SK-N-DZ (cell line): ENCODE measurements around the gene APPBP2.
"Not testable (repeated sequence)": the region's sequence is repeated elsewhere in the genome, so short reads cannot be mapped to it uniquely, and the experiment has no call there.

Experiments used
- DNase-seq: peaks from one replicate; pipeline ENCODE4 v3.0.0-alpha.2; 2015; ENCODE audit warnings: low spot score

APPBP2 gene

DNA sequence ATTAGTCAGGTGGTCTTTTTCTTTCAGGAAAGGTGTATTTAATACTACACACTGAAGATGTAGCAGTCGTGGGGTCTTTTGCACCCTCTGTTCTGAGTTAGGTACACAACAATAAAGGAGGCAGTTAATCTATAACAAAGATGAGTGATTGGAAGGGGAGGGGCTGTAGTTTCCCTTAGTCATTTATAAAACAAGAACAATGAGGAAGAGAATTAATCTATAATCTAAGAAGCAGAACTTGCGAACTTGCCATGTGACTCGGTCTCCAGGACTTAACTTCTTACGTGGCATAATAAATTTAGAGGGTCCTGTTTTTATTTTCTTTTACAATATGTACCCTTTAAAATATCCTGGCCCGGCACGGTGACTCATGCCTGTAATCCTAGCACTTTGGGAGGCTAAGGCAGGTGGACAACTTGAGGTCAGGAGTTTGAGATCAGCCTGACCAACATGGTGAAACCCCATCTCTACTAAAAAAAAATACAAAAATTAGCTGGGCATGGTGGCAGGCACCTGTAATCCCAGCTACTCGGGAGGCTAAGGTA is 8.6 kb upstream of the APPBP2 start:
- DNase-seq, result no peak

DNA sequence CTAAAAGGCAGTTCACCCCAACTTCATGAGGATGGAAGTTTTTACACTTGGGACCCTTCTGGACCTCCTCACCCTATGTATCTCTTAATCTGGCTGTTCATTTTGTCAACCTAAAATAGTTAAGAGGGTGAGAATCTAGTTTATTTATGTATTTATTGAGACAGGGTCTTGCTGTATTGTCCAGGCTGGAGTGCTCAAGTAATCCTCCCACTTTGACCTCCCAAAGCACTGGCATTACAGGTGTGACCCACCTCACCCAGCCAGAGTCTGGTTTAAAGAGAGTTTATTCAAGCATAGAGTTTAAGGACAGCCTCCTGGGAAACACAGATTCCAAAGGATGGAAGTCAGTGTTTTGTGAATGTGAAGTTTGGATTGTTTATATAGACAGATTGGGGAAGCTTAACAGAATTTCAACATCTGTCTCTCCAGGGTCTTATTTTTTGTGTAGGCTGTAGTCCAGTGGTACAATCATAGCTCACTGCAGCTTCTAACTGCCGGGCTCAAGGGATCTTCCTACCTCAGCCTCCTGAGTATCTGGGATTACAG is 8.0 kb upstream of the APPBP2 start:
- no peak for DNase-seq

DNA sequence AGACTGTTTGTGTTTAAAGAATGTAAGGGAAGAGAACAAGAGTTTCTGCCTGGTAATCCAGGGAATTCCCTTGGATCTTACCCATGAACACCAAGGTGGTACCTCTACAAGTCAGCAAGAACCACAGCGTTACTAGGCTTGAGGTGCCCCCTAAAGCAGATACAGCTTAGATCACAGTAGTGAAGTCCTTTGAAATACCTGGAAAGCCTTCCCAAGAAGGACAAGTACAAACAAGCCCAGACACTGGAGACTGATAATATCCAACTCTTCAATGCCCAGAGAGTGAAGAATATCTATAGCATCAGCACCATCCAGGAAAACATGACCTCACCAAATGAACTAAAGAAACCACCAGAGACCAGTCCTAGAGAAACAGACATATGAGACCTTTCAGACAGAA is 3.8 kb upstream of the APPBP2 start:
- no peak for DNase-seq

DNA sequence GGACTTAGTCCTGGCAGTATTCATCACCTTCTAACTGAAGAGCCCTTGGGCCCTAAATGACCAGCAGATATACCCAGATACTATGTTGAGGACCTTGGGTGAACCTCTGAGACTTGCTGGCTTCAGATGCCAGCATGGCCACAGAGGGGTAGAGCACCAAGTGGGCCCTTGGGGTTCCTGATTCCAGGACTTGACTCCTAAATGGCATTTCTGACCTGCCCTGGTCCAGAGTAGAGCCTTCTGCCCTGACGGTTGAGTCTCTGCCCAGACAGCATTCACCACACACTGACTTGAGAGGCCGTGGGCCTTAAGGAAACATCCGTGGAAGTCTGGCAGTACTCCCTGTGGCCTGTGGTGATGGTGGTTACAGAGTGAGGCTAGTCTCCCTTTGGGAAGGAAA is 2.8 kb upstream of the APPBP2 start:
- DNase-seq, result no peak

DNA sequence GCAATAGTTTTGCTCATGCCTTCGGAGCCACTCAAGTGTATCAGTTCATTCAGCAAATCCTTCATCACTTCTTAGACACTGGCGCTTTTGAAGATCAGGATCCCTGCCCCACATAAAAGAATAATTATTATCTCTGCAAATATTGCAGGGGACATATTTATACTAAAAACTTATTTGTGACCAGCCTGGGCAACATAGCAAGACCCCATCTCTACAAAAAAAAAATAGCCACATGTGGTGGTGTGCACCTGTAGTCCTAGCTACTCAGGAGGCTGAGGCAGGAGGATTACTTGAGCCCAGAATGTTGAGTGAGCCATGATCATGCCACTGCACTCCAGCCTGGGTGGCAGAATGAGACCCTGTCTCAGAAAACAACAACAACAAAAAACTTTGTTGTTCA is 1.7 kb upstream of the APPBP2 start:
- DNase-seq, result no peak

DNA sequence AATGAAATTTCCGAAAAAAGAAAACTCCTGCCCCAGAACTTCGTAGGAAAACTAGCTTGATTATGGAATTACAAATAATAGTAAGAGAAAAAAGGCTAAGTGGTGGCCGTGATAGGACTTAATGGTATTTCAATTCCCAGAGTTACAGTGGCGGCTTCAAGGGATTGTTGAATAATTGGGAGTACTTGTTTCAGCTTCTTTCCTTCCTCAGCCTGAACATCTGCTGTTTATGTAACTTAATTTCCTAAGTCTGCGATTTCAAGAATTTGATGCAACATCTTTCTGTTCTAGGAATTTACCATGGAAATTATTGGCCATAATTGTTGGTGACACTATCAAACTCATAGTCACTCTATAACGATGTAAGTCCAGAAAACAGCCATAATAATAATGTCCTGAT is 684 bp upstream of the APPBP2 start:
- no peak for DNase-seq

DNA sequence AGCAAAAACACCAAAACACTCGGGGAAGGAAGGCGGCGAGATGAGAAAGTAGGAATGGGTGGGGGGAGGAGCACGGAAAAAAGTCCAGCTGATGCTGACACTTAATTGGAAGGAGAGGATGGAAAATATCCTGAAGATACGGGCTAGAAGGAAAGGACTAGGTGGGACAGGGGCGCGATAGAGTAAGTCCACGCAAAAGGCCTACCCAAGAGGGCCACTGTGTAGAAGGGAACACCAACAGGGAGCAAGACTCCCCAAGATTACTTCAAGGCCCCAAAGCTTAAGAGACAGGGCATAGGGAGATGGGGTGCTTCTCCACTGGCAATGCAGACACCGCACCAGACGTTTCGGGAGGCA is 736 bp downstream of the APPBP2 start:
- DNase-seq, result peak; percentile 38

DNA sequence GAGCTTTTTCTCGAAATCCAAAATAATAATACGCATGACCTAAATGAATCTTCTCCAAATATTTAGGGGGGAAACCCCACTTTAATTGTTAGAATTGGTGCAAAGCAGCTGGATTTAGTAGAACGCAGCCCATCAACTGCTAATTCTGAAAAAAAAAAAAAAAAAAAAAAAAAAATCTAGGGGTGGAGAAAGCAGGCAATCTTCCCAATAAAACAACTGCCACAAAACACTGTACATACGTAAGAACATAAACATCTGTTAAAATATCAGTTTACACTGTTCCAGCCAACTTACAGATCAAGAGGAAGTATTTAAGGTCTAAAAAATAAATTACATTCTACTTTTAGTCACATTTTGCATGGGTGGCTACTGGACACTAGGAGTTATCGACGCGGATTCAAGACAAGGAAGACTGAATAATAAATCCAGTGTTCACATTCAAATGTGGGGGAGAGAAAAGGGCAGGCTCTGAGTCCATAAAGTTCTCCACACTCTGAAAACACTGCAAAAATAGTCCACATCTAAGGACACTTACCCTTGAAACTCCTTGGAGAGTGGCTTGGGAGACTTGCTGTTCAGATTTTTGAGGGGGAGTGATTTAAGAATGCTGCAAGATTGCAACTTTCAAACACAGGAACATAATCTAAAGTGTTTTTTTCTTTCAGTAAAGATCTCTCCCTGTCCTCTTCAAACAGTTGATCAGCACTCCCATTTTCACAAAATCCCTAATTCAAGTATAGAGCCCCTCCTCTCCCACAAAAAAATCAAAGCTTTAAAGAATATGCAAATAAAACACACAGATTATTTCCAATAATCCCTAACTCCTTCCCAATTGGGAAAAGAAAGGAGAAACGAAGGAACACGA is 1.3 kb downstream of the APPBP2 start:
- DNase-seq, result peak; percentile 17

DNA sequence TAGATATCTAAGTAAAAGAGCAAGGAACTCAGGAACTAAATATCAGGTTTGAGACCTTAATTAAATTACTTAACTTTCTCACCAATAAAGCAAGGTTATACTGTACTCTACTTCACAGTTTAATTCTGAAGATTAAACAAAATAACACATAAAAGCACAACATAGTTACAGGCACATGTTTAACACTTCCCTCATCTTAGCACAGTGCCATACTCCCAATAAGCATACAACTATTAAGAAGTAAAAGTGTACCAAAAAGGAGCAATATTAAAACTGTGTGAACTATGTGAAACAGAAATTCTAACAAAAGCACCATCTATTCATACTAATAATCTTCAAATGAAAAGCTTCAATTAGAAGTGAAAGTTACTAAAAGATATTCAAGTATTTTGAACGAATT is 2.2 kb downstream of the APPBP2 start:
- no peak for DNase-seq

DNA sequence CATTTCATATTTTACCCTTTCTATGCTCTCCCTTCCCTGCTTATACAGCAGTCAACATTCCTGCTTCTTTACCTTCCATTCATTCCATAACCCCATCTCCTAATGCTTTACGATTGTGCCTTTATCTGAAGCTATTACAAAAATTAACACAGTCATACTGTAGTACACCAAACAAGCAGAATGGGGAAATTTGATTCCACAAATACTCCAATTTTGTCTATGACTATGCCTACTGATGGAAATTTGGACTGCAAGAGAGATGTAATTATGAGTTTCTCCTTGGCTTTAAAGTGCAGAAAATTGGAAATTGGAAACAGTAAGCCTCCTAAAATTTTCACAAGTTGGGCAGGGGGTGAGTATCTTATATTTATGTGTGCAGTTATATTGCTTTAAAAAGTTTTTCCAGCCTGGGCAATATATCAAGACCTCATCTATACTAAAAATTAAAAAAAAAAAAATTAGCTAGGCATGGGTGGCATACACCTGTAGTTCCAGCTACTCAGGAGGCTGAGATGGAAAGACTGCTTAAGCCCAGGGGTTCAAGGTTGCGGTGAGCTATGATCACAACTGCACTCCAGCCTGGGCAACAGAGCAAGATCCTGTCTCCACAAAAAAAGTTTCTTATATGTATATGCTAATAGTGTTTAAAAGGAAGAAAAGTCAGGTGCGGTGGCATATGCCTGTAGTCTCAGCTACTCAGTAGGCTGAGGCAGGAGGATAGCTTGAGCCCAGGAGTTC is 3.0 kb downstream of the APPBP2 start:
- DNase-seq, result no peak

DNA sequence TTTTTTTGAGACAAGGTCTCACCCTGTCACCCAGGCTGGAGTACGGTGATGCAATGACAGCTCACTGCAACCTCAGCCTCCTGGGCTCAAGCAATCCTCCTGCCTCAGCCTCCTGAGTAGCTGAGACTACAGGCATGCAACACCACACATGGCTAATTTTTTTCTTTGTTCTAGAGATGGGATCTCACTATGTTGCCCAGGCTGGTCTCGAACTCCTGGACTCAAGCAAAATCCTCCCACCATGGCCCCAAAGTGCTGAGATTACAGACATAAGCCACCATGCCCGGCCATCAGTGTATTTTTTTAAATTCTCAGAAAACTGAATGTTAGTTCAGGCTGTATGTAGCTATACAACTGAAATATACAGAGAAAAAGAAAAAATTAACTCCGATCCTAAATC is 6.2 kb downstream of the APPBP2 start:
- DNase-seq, result no peak

DNA sequence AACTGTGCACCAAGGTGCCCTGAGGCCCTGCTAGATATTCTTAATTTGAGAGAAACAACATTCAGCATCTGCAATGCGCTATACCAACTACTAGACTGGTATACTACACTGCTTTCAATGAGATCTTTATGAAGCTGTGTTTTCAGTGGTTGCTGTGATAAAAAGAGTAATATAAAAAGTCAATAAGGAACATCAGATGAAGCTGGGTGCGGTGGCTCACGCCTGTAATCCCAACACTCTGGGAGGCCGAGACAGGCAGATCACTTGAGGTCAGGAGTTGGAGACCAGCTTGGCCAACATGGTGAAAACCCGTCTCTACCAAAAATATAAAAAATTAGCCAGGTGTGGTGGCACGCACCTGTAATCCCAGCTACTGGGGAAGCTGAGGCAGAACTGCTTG is 10.4 kb downstream of the APPBP2 start:
- DNase-seq, result not testable (repeated sequence)

DNA sequence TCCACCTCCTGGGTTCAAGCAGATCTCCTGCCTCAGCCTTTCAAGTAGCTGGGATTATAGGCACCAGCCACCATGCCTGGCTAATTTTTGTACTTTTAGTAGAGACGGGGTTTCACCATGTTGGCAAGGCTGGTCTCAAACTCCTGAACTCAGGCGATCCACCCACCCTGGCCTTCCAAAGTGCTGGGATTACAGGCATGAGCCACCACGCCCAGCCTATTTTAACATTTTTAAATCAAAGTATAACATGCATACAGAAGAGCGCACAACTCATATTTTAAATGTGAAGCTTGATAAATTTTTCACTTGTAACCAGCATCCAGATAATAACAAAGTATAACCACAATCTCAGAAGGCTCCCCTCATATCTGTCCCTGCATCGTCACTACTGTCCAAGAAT is 10.8 kb downstream of the APPBP2 start:
- not testable (repeated sequence) for DNase-seq

DNA sequence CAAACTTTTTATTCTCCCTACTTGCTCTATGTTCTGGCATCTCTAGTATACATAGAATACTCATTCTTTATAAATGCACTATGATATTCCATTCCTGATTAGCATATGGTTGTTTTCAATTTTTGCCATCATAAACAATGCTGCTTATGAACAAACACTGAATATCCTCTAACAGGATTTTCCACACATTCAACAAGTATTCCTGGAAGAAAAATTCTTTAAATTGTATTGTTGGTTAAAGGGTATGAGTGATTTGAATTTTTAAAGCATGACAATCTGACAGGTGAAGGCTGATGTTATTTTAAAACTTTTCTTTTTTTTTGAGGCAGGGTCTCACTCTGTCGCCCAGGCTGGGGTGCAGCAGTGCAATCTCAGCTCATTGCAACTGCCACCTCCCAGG is 11.5 kb downstream of the APPBP2 start:
- no peak for DNase-seq

DNA sequence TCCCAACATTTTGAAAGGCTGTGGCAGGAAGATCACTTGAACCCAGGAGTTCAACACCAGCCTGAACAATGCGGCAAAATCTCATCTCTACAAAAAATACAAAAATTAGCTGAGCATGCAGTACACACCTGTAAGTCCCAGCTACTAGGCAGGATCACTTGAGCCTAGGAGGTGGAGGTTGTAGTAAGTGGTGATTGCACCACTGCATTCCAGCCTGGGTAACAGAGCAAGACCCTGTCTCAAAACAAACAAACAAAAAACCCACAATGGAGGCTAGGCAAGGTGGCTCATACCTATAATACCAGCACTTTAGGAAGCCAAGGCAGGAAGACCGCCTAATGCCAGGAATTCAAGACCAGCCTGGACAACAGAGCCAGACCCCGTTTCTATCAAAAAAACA is 12.0 kb downstream of the APPBP2 start:
- no peak for DNase-seq

DNA sequence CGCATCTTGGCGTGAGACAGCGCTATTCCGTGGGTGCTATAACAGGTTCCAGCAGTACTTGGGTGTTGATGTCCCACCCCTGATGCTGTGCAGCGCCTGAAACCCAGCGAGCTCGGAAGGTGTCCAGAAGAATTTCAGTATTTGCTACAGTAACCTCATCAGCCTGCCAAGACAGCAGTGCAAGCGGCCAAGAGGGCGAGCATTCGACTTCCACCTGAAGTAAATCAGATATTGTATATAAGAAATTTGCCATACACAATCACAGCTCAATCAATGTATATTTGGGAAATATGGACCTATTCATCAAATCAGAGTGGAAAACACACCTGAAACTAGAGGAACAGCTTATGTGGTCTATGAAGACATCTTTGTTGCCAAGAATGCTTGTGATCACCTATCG is 13.0 kb downstream of the APPBP2 start:
- no peak for DNase-seq

DNA sequence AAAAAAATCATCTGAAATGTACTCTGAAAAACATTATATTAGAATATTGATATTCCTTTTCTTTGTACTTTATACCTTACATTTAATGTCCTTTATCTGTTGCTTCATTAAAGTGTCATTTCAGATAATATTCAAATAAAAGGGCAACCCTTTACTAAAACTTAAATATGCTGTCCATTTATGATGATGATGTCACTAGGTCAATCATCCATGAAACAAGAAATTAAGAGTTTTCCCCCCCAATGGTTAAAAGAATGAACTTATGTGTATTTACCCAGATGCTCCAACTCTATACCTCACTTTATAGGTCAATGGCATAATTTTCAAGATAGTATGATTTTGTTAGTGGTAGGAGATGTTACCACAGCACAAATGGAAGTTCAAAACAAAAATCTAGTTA is 15.3 kb downstream of the APPBP2 start:
- no peak for DNase-seq

DNA sequence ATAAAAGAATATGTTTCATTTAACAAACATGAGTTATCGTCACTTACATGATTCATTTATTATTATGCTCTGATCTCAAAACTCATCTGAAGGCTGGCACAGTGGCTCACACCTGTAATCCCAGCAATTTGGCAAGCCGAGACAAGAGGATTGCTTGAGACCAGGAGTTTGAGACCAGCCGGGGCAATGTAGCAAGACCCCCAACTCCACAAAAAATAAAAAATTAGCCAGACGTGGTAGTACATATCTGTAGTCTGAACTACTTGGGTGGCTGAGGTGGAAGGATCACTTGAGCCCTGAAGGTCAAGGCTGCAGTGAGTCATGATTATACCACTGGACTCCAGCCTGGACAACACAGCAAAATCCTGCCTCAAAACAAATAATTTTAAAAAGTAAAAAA is 16.0 kb downstream of the APPBP2 start:
- DNase-seq, result no peak

DNA sequence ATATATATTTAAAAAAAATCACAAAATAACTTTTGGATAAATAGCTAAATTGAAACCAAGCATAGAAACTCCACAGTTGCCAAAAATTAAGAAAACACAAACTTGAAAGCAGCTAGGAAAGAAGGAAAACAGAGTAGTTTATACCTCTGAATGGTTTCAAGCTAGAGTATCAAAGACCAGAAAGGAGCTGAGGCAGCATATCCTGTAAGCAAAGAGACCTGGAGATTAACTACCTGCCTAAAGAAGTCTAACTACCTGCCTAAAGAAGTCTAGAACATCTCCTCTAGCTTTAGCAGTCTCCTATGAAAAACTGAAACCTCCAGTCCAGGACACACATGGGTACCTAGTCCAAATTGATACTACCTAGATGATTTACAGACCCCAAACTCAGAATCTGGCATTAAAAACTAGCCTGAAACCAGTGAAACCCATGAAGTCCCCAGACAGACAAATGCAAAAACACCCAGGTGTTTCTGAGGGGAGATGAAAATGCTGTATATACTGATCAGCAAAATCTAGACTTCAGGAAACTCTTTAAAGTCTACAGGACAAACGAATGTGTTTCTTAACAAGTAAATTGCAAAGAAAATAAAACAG is 17.6 kb downstream of the APPBP2 start:
- DNase-seq, result no peak

DNA sequence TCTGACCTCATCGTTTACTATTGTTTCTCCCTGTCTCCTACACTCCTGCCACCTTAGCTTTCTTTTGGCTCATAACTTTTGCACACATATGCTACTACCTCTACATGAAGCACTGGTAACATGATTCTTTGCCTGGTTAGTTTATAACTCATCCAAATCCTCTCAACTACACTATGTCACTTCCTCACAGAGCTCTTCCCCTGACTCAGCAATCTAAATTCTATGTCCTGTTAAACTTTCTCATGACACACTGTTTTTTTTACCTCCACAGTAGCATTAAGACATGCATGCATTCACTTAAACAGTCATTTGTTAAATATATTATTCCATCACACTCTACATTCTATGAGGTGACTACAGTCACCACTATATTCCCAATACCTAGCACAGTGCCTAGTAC is 19.7 kb downstream of the APPBP2 start:
- no peak for DNase-seq

DNA sequence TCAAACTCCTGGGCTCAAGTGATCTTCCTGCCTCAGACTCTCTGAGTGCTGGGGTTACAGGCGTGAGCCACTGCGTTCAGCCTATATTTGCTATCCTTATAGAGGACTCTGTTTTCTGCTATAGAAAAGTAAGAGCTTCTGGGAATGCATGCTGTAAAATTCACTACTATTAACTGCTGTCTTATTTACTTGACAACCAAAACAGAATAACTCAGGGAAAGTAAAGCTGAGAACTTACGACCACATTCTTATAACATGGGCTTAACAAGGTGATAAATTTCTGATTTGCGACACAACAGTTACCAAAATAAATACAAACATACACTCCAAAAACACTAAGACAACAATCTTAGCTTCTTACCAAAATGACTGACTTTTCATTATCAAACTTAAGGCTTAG is 23.9 kb downstream of the APPBP2 start:
- no peak for DNase-seq

DNA sequence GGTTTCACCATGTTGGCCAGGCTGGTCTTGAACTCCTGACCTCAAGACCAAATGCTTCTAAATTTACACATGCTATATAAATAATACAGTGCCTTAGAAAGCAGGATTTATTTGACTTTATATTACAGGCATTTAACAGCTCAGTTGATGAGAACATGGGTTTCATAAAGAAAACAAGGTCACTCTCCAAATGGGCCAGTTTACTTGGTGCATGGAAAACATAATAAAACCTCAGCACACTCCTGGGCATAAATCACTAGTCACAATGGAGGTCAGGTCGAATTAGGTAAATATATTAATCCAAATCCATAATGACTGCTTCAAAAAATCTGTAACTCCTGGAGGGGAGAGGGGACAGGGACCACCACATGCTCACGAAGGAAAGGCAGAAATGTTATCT is 24.5 kb downstream of the APPBP2 start:
- DNase-seq, result no peak
